IPS DF 4.7 (cell line): Measurements from ENCODE around the gene CCDC15.
"Not testable (repeated sequence)": the region's sequence is repeated elsewhere in the genome, so short reads cannot be mapped to it uniquely, and the experiment has no call there.

ENCODE experiments used
- DNase-seq: peaks from one replicate; pipeline ENCODE4 v3.0.0-alpha.2; 2013; ENCODE audit warnings: low spot score; ENCODE audit errors: extremely low read depth

Gene CCDC15

DNA sequence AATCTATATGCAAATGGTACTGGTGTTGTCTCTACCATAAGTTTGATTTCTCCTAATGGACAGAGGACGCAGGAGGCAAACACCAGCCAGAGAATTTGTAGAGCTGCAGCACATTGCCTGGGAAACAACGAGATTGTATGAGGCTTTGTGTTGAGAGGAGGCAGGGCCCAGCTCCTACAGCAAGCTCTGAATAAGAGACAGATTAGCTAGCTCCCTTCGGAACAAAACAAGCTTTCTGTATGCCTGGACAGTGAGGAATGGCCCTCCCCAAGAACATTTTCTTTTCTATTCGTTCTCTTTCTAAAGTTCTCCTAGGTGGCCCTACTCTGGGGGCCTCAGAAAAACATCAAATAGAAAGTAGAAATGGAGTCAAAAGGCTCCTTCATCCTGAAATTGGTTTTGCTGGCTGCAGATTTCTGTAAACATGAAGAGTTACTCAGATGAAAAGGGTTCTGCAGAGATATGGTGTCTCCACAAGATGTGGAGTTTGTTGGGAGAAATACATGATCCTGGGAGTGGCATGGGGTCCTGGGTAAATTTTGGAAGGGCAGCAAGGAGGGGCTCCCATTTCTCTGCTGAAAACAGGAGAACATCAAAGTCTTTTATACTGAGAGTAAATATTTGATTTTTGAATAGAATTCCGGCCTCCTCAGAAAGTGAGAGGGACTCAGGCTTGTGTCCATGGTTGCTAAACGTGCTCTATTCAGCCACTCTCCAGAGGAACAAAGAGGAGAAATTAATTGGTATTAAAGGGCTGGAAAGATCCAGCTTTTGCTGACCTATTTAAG lies 11.3 kb upstream of the CCDC15 start:
- no peak for DNase-seq

DNA sequence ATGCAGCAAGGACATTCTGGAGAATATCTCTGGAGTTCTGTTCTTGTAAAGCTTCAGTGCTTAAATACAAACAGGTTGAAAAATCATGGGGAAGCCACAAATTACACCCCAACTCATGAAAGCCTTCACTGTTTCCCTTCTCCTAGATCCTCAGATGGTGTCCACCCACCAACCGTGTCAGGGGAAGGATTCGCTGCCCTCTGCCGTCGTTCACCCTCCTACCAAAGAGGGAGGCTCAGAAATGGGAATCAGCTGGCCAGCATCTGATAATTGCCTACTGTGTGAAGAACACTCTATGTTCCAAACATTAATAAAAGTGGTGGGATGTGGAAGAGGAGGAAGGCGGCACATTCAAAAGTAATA lies 10.8 kb upstream of the CCDC15 start:
- no peak for DNase-seq

DNA sequence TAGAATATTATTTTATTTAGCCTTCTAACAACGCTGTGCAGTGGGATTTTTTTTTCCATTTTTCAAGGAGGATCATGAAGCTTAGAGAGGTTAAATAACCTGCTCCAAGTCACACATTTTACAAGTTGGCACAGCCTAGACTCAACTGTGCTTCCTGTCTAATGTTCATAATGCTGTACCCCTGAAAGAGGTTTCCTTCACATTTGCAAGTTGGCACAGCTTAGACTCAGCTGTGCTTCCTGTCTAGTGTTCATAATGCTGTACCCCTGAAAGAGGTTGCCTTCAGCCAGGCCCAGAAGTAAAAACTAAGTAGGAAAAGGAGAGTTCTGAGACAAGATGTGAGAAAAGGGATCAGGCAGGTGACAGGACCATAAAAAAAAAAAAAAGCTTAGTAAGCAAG lies 10.3 kb upstream of the CCDC15 start:
- DNase-seq, result no peak

DNA sequence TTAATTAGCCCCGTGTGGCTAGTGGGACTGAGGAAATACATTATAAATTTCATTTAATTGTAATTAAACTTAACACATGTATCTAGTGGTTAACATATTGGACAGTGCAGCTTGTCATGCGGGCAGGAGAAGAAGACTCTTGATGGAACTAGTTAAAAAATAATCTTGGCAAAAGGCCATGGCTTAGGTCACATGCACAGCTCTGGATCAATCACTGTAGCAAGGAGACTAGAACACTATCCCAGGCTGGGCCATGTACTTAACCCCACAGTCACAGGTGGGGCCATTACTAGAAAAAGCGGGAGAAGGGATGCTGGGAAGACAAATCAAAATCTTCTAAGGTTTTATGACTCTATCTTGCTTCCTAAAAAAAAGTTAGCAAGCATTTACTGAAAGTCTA lies 9.4 kb upstream of the CCDC15 start:
- DNase-seq, result no peak

DNA sequence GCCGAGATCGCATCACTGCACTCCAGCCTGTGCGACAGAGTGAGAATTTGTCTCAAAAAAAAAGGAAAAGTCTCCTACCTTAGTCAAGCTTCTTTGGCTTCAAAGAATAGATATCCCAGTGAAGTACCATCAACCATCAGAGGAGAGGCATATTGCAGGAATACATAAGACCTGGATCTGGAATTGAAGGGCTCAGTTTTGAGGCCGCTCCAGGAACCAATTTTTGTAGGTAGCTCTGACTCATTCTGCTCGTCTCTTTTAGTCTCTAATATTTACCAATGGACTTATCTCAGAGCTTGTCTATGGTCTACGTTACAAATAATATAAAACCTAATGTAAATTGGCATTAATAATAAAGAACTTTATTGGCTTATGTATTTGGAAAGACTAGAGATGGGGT lies 8.2 kb upstream of the CCDC15 start:
- no peak for DNase-seq

DNA sequence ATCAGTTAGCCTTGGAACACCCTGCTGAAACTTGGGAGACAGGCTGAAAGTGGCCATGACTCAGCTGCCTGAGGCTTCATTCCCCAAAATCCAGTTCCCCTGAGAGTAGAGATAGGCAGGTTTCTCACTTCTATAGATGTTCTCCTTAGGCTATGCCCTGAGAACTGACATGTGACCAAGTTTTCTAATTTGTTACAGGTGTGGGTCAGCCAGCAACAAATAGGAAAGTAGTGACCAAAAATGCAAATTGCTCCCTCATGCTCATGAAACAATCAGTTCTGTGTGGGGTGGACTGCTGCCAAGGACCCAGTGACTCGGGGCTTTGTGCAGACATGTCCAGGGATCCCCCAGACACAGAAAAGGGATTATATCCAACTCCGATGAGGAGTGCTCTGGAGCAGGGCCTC lies 7.3 kb upstream of the CCDC15 start:
- DNase-seq, result no peak

DNA sequence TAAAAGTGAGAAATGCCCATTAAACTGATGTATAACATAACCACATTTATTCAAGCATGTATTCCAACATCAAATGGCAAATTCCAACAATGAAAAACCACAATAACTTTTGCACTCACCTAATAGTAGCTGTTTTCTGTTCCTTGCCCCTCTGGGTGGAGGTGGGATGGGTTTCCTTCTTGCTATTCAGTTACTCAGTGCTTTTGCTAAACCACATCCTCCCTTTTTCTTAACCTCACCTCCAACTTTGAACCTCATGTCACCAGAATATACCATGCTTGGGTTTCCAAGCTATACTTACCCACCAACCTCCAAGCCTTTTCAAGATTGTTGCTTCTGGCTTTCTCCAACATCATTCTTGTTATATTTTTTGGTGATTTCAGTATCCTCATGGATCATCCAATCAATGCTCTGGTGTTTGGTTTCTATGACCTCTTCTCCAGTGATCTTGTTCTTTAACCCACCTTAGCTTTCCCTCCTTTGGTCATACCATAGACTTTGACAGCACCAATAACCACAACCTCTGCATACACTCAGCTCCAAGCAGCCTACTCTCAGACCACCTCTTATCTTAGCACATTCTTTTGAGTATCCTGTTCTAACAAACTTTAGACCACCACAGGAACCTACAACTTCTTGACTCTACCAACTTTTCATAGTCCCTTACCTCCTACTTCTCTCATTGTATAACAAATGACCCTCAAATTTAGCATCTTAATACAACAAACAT lies 3.2 kb upstream of the CCDC15 start:
- DNase-seq, result no peak

DNA sequence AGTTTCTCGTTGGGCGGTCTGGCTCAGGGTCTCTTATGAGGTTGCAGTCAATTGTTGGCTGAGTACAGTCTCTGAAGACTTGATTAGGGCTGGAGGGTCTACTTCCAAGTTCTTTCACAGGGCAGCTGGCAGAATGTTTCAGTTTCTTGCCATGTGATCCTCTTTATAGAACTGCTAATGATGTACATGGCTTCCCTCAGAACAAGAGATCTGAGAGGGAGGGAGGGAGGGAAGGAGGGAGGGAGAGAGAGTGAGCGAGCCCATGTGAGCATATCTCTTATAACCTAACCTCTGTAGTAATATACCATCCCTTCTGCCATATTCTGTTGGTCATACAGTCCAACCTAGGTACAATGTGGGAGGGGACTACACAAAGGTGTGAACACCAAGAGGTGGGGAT lies 2.7 kb upstream of the CCDC15 start:
- DNase-seq, result no peak

DNA sequence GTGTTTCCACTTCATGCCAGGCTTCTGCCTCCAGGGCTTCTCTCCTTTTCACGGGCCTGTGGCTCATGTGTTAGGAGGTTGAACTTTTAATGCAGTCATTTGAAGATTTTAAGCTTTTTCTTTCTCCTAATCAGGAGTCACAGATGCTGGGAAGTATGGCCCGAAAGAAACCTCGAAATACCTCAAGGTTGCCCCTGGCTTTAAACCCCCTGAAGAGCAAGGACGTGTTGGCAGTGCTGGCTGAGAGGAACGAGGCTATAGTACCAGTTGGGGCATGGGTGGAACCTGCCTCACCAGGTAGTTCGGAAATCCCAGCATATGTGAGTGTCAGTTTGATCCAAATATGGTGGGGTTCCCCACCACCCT lies 571 bp downstream of the CCDC15 start:
- no peak for DNase-seq

DNA sequence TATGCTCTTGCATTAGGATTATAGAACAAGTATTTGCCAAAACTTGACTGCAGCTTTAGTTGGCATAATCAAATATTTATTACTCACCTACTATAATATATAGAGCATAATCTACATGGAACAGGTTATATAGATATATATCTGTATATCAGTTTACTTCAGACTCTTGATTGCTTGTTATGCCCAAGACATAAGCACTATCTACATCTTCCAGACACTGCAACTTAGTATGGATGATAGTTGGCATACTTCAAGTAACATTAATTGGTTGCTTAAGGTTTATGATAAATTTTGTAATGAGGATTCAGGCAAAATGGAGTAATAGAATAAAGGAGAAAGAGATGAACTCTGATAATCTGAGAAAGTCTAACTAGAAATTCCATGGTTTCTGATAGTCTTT lies 1.0 kb downstream of the CCDC15 start:
- DNase-seq, result no peak

DNA sequence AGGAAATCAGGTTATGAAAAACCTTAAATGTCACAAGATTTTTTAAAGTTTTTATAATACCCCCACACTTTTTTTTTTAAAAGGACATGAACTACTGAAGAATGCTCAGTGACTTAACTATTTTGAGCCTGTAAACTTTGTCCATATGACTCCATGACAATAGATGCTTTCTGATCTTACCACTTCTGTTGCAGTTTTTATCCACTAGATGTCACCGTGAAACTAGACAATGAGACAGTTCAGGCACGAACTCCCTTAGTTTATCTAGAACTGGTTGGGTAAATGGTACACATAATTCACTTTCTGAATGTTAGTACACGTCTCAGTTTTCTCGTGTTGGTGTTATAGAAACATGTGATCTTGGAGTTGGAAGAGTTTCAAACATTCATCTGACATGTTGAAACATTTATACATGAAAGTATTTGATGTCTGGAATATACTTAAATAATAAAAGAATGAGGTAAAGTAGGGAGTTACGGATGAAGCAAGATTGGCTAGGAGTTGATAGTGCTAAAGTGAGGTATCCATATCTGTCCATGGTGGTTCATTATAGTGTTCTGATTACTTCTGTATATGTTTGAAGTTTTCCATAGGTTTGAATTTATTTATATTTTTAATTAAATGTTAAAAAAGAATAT lies 8.1 kb downstream of the CCDC15 start:
- DNase-seq, result peak; percentile 36

DNA sequence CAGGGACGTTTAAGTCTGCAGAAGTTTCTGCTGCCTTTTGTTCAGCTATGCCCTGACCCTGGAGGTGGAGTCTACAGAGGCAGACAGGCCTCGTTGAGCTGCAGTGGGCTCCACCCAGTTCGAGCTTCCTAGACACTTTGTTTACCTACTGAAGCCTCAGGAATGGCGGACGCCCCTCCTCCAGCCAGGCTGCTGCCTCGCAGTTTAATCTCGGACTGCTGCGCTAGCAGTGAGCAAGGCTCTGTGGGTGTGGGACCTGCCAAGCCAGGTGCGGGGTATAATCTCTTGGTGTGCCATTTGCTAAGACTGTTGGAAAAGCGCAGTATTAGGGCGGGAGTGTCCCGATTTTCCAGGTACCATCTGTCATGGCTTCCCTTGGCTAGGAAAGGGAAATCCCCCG lies 14.2 kb downstream of the CCDC15 start:
- DNase-seq, result not testable (repeated sequence)

DNA sequence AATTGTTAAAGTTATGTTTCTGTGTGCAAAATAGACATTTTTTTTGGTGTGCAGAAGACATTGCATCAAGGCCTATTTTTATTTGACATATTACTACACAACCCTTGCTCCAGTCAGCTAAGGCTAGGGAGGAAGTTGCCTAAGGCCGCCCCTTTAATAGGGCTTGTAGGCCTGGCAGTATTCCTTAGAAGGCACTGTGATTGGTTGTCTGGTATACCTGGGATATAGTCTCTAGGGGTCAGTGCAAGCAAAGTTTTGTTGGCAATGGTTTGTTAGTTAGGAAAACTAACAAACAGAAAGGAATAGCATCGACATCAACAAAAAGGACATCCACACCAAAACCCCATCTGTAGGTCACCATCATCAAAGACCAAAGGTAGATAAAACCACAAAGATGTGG lies 16.9 kb downstream of the CCDC15 start:
- DNase-seq, result peak; percentile 19

DNA sequence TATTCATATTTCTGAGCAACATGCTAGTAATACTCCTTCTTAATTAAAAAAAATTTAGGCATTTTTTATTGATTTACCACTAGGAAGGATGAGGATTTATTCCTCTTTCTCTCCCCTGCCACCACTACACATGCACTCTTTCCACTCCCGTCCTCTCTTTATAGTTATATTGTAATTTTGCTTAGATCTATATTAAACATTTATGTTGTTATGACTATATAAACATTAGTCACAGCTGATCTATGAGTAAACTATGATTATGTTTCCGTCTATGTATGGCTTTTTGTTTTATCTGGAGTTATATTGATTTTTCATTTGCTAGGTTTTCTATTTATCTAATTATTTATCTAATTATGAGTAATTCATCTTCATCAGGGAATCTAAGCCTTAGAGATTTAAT lies 17.8 kb downstream of the CCDC15 start:
- no peak for DNase-seq

DNA sequence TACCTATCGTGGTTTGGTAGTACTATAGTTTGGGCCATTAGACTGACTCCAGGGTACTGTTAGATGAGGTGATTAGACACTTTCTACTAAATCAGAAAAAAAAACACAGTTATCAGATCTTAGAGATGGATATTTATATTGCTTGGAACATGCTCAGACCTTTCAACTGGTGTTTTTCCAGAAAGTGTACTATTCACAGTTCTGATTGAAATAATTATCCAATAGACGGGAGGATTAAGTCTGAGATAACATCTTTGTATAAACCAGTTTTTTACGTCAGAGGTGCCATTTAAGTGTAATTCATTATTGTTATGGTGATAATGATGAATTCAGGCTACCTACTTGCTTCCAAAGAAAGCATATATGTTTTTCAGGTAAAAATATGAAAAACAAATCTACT lies 22.5 kb downstream of the CCDC15 start:
- DNase-seq, result no peak

DNA sequence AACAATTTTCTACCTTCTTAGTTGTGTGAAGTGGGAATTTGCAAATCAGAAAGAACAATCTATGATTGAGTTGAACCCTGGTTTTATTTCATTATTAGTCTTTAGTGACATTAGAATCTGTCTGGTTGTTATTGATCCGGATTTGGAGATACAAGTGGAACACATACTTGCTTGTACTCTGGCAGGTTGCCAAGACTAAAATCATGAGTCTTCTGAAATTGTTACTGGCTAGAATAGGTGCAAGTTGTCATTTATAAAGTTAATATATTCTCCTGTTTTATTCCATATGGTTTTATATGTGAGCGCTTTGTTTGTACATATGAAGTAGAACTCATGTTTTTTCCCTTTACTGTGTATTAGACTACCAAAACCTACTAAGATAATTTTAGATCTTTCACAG lies 23.0 kb downstream of the CCDC15 start:
- DNase-seq, result no peak

DNA sequence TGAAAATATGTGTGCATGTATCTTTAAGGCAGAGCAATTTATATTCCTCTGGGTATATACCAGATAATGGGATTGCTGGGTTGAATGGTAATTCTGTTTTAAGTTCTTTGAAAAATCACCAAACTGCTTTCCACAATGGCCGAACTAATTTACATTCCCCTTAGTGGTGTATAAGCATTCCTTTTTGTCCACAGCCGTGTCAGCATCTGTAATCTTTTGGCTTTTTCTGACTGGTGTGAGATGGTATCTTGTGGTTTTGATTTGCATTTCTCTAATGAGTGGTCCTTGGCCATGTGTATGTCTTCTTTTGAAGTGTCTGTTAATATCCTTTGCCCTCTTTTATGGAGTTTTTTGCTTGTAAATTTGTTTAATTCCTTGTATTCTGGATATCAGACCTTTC lies 24.3 kb downstream of the CCDC15 start:
- no peak for DNase-seq

DNA sequence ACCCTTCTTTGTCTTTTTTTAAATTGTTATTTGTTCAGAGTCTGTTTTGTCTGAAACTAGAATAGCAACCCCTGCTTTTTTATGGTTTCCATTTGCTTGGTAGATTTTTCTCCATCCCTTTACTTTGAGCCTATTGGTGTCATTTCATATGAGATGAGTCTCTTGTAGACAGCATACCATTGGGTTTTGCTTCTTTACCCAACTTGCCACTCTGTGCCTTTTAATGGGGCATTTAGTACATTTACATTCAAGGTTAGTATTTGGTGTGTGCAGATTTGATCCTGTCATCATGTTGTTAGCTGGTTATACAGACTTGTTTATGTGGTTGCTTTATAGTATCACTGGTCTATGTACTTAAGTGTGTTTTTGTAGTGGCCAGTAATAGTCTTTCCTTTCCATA lies 28.0 kb downstream of the CCDC15 start:
- DNase-seq, result no peak

DNA sequence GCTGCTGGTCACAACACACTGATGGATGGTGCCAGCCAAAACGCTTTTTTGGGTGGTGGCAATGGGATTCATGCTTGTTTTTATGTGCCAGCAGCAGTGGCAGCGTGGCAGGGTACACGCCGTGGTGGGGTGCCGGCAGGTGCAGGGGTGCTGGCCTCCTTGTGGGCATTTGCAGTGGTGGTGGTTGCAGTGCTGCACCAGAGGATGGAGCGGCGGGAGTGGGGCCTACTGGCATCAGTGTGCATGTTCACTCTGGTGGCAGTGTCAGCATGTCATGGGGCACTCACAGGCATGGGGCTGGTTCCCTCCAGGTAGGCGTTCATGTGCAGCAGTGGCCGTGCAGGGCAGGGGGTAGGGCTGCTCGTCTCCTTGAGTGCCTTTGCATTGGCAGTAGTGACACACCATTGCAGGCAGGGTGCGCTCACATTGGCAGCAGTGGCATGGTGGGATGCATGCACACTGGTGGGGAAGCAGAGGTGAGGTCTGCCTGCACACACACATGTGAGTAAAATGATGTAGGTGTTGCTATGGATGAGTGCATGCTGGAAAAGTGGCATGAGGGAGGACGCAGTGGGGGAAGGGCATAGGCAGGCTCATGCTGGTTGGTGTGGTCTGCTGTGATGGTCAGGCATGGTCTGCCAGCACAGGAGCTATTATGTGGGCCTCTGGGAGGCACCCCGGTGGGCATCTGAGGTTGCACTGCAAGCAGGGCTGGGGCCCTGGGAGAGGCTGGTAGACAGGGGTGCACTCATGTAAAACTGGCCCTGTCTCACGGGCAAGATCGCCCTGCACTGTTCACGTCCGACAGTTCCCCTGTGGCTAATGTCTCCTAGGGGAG lies 29.9 kb downstream of the CCDC15 start:
- DNase-seq, result no peak

DNA sequence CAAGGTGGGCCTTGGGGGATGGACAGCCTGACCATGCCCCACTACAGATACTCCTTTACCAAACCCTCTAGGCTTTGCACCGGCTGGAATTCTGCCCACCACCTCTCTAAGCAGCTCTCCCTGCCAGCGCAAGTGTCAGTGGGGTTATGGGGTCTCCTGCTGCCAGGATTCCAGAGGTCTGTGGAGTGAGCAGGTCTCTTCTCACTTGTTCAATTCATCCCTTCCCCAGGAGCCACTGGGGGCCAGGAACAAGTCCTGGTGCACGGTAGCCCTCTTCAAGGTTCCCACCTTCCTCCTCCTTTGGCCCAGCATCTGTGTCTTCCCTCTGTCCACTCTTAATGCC lies 30.5 kb downstream of the CCDC15 start:
- no peak for DNase-seq

DNA sequence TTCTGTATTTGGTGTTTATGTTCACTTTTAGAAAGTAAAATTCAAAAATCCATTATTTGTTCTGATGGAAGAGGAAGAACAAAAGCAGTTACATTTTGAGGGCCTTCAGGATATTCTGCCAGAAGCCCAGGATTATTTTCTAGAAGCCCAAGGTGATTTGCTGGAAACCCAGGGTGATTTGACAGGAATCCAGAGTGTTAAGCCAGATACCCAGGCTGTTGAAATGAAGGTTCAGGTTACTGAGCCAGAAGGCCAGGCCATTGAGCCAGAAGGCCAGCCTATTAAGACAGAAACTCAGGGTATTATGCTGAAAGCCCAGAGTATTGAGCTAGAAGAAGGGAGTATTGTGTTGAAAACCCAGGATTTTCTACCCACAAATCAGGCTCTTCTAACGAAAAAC lies 33.1 kb downstream of the CCDC15 start:
- no peak for DNase-seq

DNA sequence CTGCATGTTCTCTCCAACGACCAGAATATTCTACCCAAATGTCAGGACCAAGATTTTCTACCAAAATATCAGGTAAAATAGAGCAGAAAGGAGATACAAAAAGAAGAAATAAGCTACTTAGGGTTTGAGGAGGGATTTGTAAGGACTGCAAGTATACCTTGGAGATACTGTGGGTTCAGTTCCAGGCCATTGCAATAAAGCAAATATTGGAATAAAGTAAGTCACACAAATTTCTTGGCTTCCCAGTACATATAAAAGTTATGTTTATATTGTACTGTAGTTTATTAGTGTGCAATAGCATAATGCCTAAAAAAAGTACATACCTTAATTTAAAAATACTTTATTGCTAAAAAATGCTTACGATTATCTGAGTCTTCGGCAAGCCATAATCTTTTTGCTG lies 34.1 kb downstream of the CCDC15 start:
- DNase-seq, result no peak
